GM04503 (cell line): ENCODE measurements around the gene FES.

ENCODE experiments used
- DNase-seq: peaks from one replicate; pipeline ENCODE4 v3.0.0-alpha.2; 2012; ENCODE audit warnings: low read depth

The FES gene

DNA sequence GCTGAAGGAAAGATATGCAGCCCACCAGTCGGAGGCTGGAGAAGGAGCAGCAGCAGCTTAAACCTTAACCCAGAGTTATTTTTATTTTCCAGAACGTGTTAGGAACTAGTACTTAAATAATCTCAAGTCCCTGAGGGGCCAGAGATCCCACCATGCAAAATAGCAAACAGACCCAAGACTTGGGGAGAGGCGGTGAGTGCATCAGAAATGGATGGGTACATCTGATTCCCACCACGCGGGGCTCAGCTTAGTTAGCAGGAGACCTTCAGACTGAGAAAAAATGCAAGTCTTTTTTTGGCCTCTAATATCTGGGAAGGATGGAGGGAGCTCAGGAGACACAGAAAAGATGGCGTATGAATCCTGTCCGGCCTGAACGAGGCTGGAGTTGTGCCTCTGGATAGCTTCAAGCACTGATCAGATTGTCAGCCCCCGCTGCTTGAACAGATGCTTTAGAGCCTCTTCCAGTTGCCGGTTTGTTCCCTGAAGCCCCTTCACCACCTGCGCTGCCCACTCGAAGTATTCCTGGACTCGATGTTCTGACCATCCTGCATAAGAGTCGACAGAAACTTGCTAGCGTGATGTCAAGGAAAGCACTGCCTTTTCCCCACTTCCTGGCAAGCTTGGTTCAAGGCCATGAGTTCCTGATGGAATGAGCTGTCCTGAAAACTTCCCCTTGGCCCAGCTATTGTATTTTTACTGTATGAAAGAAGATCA lies 46.7 kb downstream of the FES start:
- no peak for DNase-seq

DNA sequence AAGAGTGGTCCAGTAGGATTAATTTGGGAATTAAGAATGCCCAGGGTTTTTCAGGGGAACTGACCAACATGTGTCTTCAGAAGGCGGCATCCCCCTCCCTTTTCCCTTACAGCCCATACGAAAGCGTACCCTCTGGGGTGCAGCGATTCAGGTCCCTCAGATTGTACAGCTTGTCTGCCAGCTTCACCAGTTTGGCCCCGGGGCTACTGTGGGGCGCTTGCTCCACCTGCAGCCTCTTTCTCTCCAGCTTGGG lies 47.2 kb downstream of the FES start:
- DNase-seq: no peak

GRCh38 chr15:90931828-90932659 lies 47.7 kb downstream of the FES start, which contains the start of gene HDDC3:
HDDC3 (minus strand) TSS chr15:90932549; CDS start chr15:90932540, 9 bp downstream.
- no peak for DNase-seq

- DNase-seq: no peak
Observed at GRCh38 chr15:90932660-90932991, 48.3 kb downstream of the FES start.

- DNase-seq: no peak
Observed at GRCh38 chr15:90933301-90933700, 49.0 kb downstream of the FES start.

DNA sequence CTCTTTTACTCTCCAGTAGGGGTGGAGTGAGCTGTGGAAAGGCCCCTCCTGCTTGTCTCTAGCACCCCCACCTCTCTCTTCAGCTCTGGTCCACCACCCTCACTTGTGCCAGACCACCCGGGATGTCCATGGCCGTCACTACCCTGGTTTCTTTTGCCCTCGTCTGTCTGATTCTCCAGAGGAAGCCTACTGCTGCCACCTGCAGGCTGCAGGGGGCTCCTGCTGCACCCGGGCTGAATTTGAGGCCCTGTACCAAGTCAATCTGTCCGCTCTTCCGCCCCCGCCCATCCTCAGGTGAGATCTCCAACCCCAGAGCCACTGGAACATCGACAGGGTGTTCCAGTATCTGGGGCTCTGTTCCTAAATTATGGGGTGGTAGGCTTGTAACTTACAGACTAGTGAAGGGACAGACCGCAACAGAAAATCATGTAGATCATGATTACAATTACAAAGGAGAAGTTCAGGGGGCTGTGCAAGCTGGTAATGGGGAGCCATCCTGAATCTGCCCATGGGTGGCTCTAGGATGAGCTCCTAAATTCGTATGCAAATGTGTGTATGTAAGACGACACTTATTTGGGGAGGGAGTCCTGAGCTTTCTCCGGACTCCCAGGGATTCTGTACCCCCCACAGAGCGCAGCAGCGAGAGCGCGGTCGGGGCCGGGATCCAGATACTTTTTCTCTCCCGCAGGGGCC lies 50.1 kb downstream of the FES start:
- no peak for DNase-seq

GRCh38 chr15:90934949-90935751 lies 50.8 kb downstream of the FES start, which contains the start of gene UNC45A:
UNC45A (plus strand) TSS chr15:90935285; CDS start chr15:90935325, 40 bp downstream.
- DNase-seq: no peak

GRCh38 chr15:90936823-90937222 lies 52.5 kb downstream of the FES start:
- DNase-seq: no peak

DNA sequence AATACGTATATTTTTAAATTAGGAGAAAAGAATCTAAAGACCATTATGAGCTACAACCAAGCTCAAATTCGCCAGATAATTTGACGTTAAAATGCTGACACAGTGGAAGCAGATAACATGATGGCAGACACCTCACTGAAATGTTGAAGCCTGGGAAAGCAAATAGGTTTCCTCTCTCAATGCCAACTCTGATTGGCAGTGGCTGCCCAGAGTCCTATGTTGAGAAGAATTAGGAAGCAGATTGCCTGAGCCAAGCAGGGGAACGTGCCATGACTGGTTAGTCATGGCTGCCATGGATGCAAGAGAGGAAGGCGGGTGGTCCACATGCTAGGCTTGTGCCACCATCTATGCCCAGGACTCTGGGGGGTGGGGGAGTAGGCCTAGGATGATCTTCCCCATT lies 54.0 kb downstream of the FES start:
- DNase-seq: no peak

- no peak for DNase-seq
Observed at GRCh38 chr15:90939756-90940155, 55.5 kb downstream of the FES start.

- DNase-seq: no peak
Observed at GRCh38 chr15:90941038-90941437, 56.7 kb downstream of the FES start.

DNA sequence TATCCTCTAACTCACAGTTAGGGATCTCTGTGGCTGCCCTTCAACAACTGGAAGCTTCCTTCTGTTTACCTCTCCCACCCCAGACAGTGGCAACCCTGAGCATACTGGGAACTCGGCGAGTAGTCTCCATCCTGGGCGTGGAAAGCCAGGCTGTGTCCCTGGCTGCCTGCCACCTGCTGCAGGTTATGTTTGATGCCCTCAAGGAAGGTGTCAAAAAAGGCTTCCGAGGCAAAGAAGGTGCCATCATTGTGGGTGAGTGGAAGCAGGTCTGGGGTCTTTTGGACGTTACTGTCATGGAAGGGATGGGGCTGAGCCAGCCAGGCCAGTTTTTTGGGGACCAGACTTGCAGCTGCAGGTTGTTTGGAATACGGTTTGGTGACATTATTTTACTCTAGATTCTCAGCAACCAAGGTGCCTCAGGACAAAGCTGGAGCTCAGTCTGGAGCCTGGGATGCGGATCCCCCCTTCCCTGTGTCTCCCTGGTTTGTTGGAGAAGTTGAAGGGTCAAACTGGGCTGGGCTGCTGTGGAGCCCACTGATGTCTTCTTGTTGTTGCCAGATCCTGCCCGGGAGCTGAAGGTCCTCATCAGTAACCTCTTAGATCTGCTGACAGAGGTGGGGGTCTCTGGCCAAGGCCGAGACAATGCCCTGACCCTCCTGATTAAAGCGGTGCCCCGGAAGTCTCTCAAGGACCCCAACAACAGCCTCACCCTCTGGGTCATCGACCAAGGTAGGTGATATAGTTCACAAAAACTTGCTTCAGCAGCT lies 58.2 kb downstream of the FES start:
- DNase-seq: no peak

GRCh38 chr15:90945091-90945490 lies 60.8 kb downstream of the FES start:
- no peak for DNase-seq
